AG04449 (cell line): Measurements from ENCODE around the gene PFKP.

Source experiments
- CTCF ChIA-PET: fragments of 350-600 bp; formaldehyde crosslinking; extraction: SDS; loops from one replicate; lab custom pipeline; 2021; ENCODE audit warnings: antibody characterized with exemption; lab: Yijun Ruan, JAX
- POLR2A ChIA-PET: fragments of 400-600, 350-600 bp; formaldehyde crosslinking; extraction: SDS; loops from one replicate; lab custom pipeline; 2020; ENCODE audit warnings: antibody characterized with exemption, inconsistent platforms; lab: Yijun Ruan, JAX
- DNase-seq: peaks from one replicate; pipeline ENCODE4 v3.0.0-alpha.2; 2010; ENCODE audit warnings: low read depth, low spot score
- H3K4me3 ChIP-seq: 2 replicates; pipeline ENCODE4 v1.5.1; 2011; ENCODE audit warnings: low read depth, mild to moderate bottlenecking, control low read depth, low read length
- TF ChIP-seq, protein P1 (sequence below): IDR thresholded peaks from one replicate; pipeline ENCODE4 v1.5.1; 2011; ENCODE audit warnings: mild to moderate bottlenecking, moderate library complexity, low read length, control low read depth, inconsistent platforms; ENCODE audit not compliant: insufficient read depth; ENCODE audit errors: missing control alignments

PFKP gene

GRCh38 chr10:3071405-3072198 lies 4.3 kb downstream of the PFKP start:
- POLR2A ChIA-PET, result interaction anchor here (0.6 to 2.8 kb wide), 3 partner anchors 20 to 24 kb away, joined by 3 to 20 read pairs (median 5); no protein-coding TSS in a partner anchor
- CTCF ChIA-PET, result interaction anchor here (0.9 to 2.5 kb wide), 3 partner anchors 20 to 143 kb away, joined by 3 to 15 read pairs (median 3); no protein-coding TSS in a partner anchor
- TF ChIP-seq, protein P1, sequence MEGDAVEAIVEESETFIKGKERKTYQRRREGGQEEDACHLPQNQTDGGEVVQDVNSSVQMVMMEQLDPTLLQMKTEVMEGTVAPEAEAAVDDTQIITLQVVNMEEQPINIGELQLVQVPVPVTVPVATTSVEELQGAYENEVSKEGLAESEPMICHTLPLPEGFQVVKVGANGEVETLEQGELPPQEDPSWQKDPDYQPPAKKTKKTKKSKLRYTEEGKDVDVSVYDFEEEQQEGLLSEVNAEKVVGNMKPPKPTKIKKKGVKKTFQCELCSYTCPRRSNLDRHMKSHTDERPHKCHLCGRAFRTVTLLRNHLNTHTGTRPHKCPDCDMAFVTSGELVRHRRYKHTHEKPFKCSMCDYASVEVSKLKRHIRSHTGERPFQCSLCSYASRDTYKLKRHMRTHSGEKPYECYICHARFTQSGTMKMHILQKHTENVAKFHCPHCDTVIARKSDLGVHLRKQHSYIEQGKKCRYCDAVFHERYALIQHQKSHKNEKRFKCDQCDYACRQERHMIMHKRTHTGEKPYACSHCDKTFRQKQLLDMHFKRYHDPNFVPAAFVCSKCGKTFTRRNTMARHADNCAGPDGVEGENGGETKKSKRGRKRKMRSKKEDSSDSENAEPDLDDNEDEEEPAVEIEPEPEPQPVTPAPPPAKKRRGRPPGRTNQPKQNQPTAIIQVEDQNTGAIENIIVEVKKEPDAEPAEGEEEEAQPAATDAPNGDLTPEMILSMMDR, result no peak
- DNase-seq, result no peak
- H3K4me3 ChIP-seq, result no peak overlapping the region

DNA sequence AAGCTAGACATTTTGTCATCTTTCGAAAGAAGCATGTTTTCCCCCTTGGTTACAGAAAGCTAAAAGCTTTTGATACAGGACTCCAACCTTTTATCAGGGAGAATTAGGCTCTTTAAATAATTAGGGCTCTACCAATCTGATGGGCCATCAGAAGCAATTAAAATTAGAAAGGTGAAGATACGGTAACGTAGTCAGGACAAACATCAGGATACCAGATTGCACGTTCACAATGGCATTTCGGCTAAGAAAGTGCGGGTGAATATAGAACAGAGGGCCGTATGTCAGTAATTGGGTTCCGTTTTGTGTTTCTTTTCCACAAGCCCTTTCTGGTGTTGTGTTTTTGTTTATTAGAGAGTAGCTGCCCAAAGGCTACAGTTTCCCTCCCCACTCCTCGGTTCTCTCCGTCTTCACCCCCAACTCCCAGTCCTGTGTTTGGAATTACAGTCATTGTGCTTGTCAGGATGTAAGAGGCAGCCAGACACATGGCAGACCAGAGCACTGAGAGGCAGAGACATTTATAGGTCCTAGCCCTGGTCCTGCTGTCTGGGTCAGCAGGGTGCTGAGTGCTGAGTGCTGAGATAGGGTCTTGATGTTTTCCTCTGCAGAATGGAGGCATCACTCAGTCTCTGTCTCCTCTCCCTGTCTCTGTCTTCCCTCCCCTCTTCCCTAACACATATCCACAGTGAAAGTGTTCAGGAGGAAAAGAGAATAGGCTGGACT lies 5.5 kb downstream of the PFKP start:
- TF ChIP-seq, protein P1, result no peak
- POLR2A ChIA-PET, result interaction anchor here (0.7 to 2.8 kb wide), 2 partner anchors 22 to 1426 kb away, joined by 3 to 20 read pairs; no protein-coding TSS in a partner anchor
- CTCF ChIA-PET, result interaction anchor here (1.1 to 1.3 kb wide), 2 partner anchors 8 to 11 kb away, joined by 3 read pairs; no protein-coding TSS in a partner anchor
- DNase-seq, result no peak
- no peak overlapping the region for H3K4me3 ChIP-seq

- TF ChIP-seq, protein P1, result no peak
- no peak overlapping the region for H3K4me3 ChIP-seq
- POLR2A ChIA-PET, result no interaction called here
- CTCF ChIA-PET, result interaction anchor here (1.1 kb wide), 1 partner anchor 9 kb away, joined by 3 read pairs; no protein-coding TSS in a partner anchor
- DNase-seq, result no peak
Observed at GRCh38 chr10:3074145-3074665, 6.9 kb downstream of the PFKP start.

- POLR2A ChIA-PET, result no interaction called here
- DNase-seq, result no peak
- no peak overlapping the region for H3K4me3 ChIP-seq
- TF ChIP-seq, protein P1, result no peak
- CTCF ChIA-PET, result no interaction called here
Observed at GRCh38 chr10:3074985-3075600, 7.7 kb downstream of the PFKP start.

GRCh38 chr10:3076138-3076537 lies 8.8 kb downstream of the PFKP start:
- CTCF ChIA-PET, result interaction anchor here (1.2 to 1.7 kb wide), 2 partner anchors 10 to 15 kb away, joined by 3 to 5 read pairs; no protein-coding TSS in a partner anchor
- DNase-seq, result no peak
- H3K4me3 ChIP-seq, result no peak overlapping the region
- TF ChIP-seq, protein P1, result no peak
- POLR2A ChIA-PET, result interaction anchor here (0.6 to 0.7 kb wide), 3 partner anchors 10 to 112 kb away, joined by 3 read pairs; no protein-coding TSS in a partner anchor
